GM12878 (cell line): ENCODE results near the gene ARAP2. TPM values are rescaled to one million over a fixed set of nuclear protein-coding genes. Genes with fewer than 3 reads are reported as not detected.

Experiments
- ATAC-seq: fragments of 200-7000 bp; cut with Tn5 transposase; 3 replicates; pipeline ENCODE4 v1.9.1; 2020; ENCODE audit warnings: mild to moderate bottlenecking, moderate library complexity
- BruUV-seq: library from RNA; stranded (reverse); fragments of 400-500 nt; replicated peaks from 2 replicates; lab custom pipeline; 2021; lab: Mats Ljungman, UMichigan
- CTCF ChIA-PET: fragments of 300-600 bp; sonication (Branson Sonifier 250); formaldehyde crosslinking; extraction: SDS; loops from one replicate; lab custom pipeline; 2021; ENCODE audit warnings: inconsistent platforms; lab: Yijun Ruan, JAX
- POLR2A ChIA-PET: fragments of 350-600 bp; formaldehyde crosslinking; extraction: SDS; loops from one replicate; lab custom pipeline; 2021; ENCODE audit warnings: inconsistent platforms; lab: Charles Lee
- RAD21 ChIA-PET: fragments of 300-600 bp; sonication (Branson Sonifier 250); formaldehyde crosslinking; loops from one replicate; lab custom pipeline; 2023; ENCODE audit warnings: antibody characterized with exemption; ENCODE audit not compliant: unreplicated experiment; lab: Charles Lee
- SMC1A ChIA-PET: fragments of 300-600 bp; sonication (Branson Sonifier 250); formaldehyde crosslinking; loops from one replicate; lab custom pipeline; 2023; ENCODE audit not compliant: unreplicated experiment, uncharacterized antibody; lab: Charles Lee
- DNase-seq: peaks from one replicate; pipeline ENCODE4 v3.0.0-alpha.2; 2011; ENCODE audit warnings: low read depth, low spot score
- FAIRE-seq: peaks from 3 replicates; lab custom pipeline; 2011; peaks lifted over from hg19 to GRCh38; lab: Jason Lieb, UNC
- H2AFZ ChIP-seq: 2 replicates; pipeline ENCODE4 v1.6.0; 2011; ENCODE audit warnings: low read depth, low read length, control low read depth; ENCODE audit not compliant: control insufficient read depth
- H3K27ac ChIP-seq: 2 replicates; pipeline ENCODE4 v1.5.1; 2011; ENCODE audit warnings: control low read depth; ENCODE audit not compliant: control insufficient read depth, insufficient read depth
- H3K27me3 ChIP-seq, 2 experiments: replicated peaks in 1 of 2; 2 replicates each; pipeline versions ENCODE4 v1.6.0 to v1.6.1; 2011; ENCODE audit warnings: low read length in 1 of 2; ENCODE audit not compliant: control insufficient read depth in 2 of 2, insufficient read depth in 2 of 2
- H3K36me3 ChIP-seq, 2 experiments: 2 replicates each; pipeline ENCODE4 v1.5.1; 2011; ENCODE audit warnings: low read length in 1 of 2; ENCODE audit not compliant: control insufficient read depth in 2 of 2, insufficient read depth in 2 of 2
- H3K4me1 ChIP-seq: 2 replicates; pipeline ENCODE4 v1.6.1; 2011; ENCODE audit warnings: mild to moderate bottlenecking, low read length, moderate library complexity, mixed read lengths; ENCODE audit not compliant: control insufficient read depth, insufficient read depth
- H3K4me2 ChIP-seq: 2 replicates; pipeline ENCODE4 v1.6.0; 2011; ENCODE audit warnings: control low read depth; ENCODE audit not compliant: control insufficient read depth, insufficient read depth
- H3K4me3 ChIP-seq: fragments of 200-600 bp; sonication (generic); 2 replicates; pipeline ENCODE4 v1.5.1; 2016
- H3K79me2 ChIP-seq: 2 replicates; pipeline ENCODE4 v1.6.0; 2011; ENCODE audit warnings: low read length; ENCODE audit not compliant: control insufficient read depth, insufficient read depth
- H3K9ac ChIP-seq: 2 replicates; pipeline ENCODE4 v1.8.0; 2011; ENCODE audit warnings: low read length, control low read depth, mixed read lengths; ENCODE audit not compliant: control insufficient read depth, insufficient read depth
- H3K9me3 ChIP-seq: replicated peaks from 3 replicates; pipeline ENCODE4 v1.5.1; 2011; ENCODE audit warnings: mild to moderate bottlenecking, low read length; ENCODE audit not compliant: control insufficient read depth, insufficient read depth
- H4K20me1 ChIP-seq: 2 replicates; pipeline ENCODE4 v1.6.0; 2011; ENCODE audit not compliant: control insufficient read depth, insufficient read depth
- ASH2L ChIP-seq: fragments of 300-600, 200-600 bp; sonication (generic); IDR thresholded peaks from 2 replicates; pipeline ENCODE4 v1.6.1; 2017; ENCODE audit warnings: low read depth, mild to moderate bottlenecking, borderline replicate concordance
- ATF3 ChIP-seq: IDR thresholded peaks from 2 replicates; pipeline ENCODE4 v1.6.1; 2011; ENCODE audit warnings: low read depth, mild to moderate bottlenecking, low read length, moderate library complexity, borderline replicate concordance; ENCODE audit errors: extremely low read depth
- CBFB ChIP-seq: IDR thresholded peaks from 2 replicates; pipeline ENCODE4 v1.6.1; 2016; ENCODE audit warnings: antibody characterized with exemption, low read depth
- CEBPZ ChIP-seq: fragments of 150-350 bp; IDR thresholded peaks from 2 replicates; pipeline ENCODE4 v1.6.1; 2016; ENCODE audit warnings: low read depth, low read length
- FOS ChIP-seq: IDR thresholded peaks from 3 replicates; pipeline ENCODE4 v1.6.1; 2011; ENCODE audit warnings: borderline replicate concordance; ENCODE audit not compliant: insufficient read length; ENCODE audit errors: extremely low read depth
- GATAD2B ChIP-seq: fragments of 450-650 bp; conservative IDR thresholded peaks from 2 replicates; pipeline ENCODE4 v1.6.1; 2017; ENCODE audit warnings: low read depth, mild to moderate bottlenecking, moderate library complexity
- IKZF2 ChIP-seq, 2 experiments: fragments of 450-650 bp; IDR thresholded peaks; 2 replicates each; pipeline ENCODE4 v1.6.1; 2017; ENCODE audit warnings: mild to moderate bottlenecking in 2 of 2, moderate library complexity in 2 of 2
- KAT2A ChIP-seq: conservative IDR thresholded peaks from 2 replicates; pipeline ENCODE4 v1.6.1; 2011; ENCODE audit warnings: low read depth, low read length; ENCODE audit not compliant: control insufficient read depth
- MEF2B ChIP-seq: fragments of 450-650 bp; IDR thresholded peaks from 2 replicates; pipeline ENCODE4 v1.6.1; 2018; ENCODE audit warnings: mild to moderate bottlenecking, moderate library complexity; ENCODE audit not compliant: partially characterized antibody, poor library complexity, severe bottlenecking
- MTA2 ChIP-seq: fragments of 450-650 bp; IDR thresholded peaks from 2 replicates; pipeline ENCODE4 v1.6.1; 2016; ENCODE audit warnings: low read depth, mild to moderate bottlenecking, moderate library complexity
- SPI1 ChIP-seq: IDR thresholded peaks from 2 replicates; pipeline ENCODE4 v1.6.1; 2011; ENCODE audit warnings: low read depth, mild to moderate bottlenecking, low read length, moderate library complexity, borderline replicate concordance; ENCODE audit not compliant: insufficient read depth
- SRF ChIP-seq, 2 experiments: IDR thresholded peaks; 2 replicates each; pipeline ENCODE4 v1.6.1; 2011; ENCODE audit warnings: low read depth in 2 of 2, low read length in 2 of 2, mild to moderate bottlenecking in 1 of 2, moderate library complexity in 1 of 2
- STAT1 ChIP-seq: fragments of 450-650 bp; conservative IDR thresholded peaks from 2 replicates; pipeline ENCODE4 v1.6.1; 2014; ENCODE audit warnings: antibody characterized with exemption, mild to moderate bottlenecking
- TAF1 ChIP-seq: IDR thresholded peaks from 2 replicates; pipeline ENCODE4 v1.6.1; 2011; ENCODE audit warnings: mild to moderate bottlenecking, low read depth, low read length, borderline replicate concordance
- TCF7 ChIP-seq: IDR thresholded peaks from 2 replicates; pipeline ENCODE4 v1.6.1; 2014; ENCODE audit warnings: antibody characterized with exemption, borderline replicate concordance
- USF2 ChIP-seq: IDR thresholded peaks from 2 replicates; pipeline ENCODE4 v1.6.1; 2011; ENCODE audit warnings: low read depth, low read length, improper control_type of control experiment, borderline replicate concordance
- ZNF24 ChIP-seq: fragments of 450-650 bp; IDR thresholded peaks from 2 replicates; pipeline ENCODE4 v1.6.1; 2017; ENCODE audit warnings: antibody characterized with exemption, mild to moderate bottlenecking
- WGBS: methylation state at CpG from one replicate; pipeline ENCODE4 v1.1.6; 2016; ENCODE audit warnings: low lambda C conversion rate; ENCODE audit not compliant: insufficient replicate concordance, insufficient coverage; ENCODE audit errors: missing lambda C conversion rate; 5-methylcytosine and 5-hydroxymethylcytosine counted together
- in situ Hi-C: fragments of 300-500 bp; cut with MboI; formaldehyde crosslinking; loops from 9 replicates; pipeline ENCODE4 v1.14.3; 2018; ENCODE audit warnings: mixed read lengths
- intact Hi-C: fragments of 100-400 bp; cut with micrococcal nuclease; formaldehyde crosslinking; loops from one replicate; pipeline ENCODE4 v1.14.2; 2022; ENCODE audit not compliant: unreplicated experiment
- polyA plus RNA-seq, 11 experiments: library from polyadenylated mRNA; depleted of rRNA in 4 of 11; unstranded in 6 of 11; stranded (reverse) in 5 of 11; fragments of >200 nt; fragmentation: Nextera tagmentation in 4 of 11; fragmentation: Illumina TruSeq in 1 of 11; extraction: Ambion mirVana in 4 of 11; extraction: Trizol in 1 of 11; gene quantifications; 1 replicate in 1 of 11; 2 replicates in 10 of 11; pipeline versions ENCODE4 v1.2.1 to v1.2.3, GENCODE V29; 2011 to 2016; ENCODE audit warnings: inconsistent platforms in 2 of 11, missing spikeins in 2 of 11, low read depth in 1 of 11
- total RNA-seq, 4 experiments: library from RNA; depleted of rRNA in 3 of 4; stranded (reverse); fragments of >200 nt in 3 of 4; fragmentation: Illumina TruSeq in 1 of 4; extraction: Trizol in 1 of 4; gene quantifications; 2 replicates each; pipeline versions ENCODE4 v1.2.1 to v1.2.3, GENCODE V29; 2013 to 2021

The ARAP2 gene
- total and polyA plus RNA-seq, 10 of the 15 experiments (the other 5 are each of a cell fraction or from before 2014, with no cell fraction given): 5.4 to 36.1 (median 12.2) TPM

- Histone ChIP-seq H3K4me1 (no peaks in the 10 kb centered on the region), H3K27ac (no peak overlapping the region), H3K36me3 (peaks cover 0 to 2% of the 10 kb centered on the region in 2 experiments; a peak in 2 of 4 replicates), H3K4me3 (no peak overlapping the region), H3K27me3 (no peaks in the 10 kb centered on the region), H4K20me1 (no peaks in the 10 kb centered on the region; the same call in 1 of the 2 replicates), H3K9me3 (no peaks in the 10 kb centered on the region), H2AFZ (no peak overlapping the region), H3K4me2 (no peak overlapping the region), H3K79me2 (no peaks in the 10 kb centered on the region), H3K9ac (no peak overlapping the region)
- BruUV-seq: no TSS peak
- no peak for DNase-seq
- intact Hi-C loops (no loop called here), in situ Hi-C loops (no loop called here)
- FAIRE-seq: no peak
- ChIA-PET SMC1A (interaction anchor here (1.1 to 2.1 kb wide), 3 partner anchors 9 to 40 kb away, joined by 3 to 6 read pairs (median 4); no protein-coding TSS in a partner anchor), CTCF (interaction anchor here (1.2 kb wide), 1 partner anchor 282 kb away, joined by 3 read pairs; no protein-coding TSS in a partner anchor), POLR2A (no interaction called here), RAD21 (interaction anchor here (1.0 kb wide), 2 partner anchors 9 to 42 kb away, joined by 3 read pairs; no protein-coding TSS in a partner anchor)
- peak; percentile 52 for ATAC-seq
- TF ChIP-seq KAT2A: no peak
- TF ChIP-seq ZNF24: no peak
- no peak for TF ChIP-seq STAT1
- no peak for TF ChIP-seq ASH2L
- peak; percentile 53; the same call in 1 of the 2 replicates for TF ChIP-seq SPI1
- no peak for TF ChIP-seq CEBPZ
- no peak for TF ChIP-seq GATAD2B
- no peak for TF ChIP-seq CBFB
- TF ChIP-seq FOS: no peak
- peak in 1 of 2 experiments; percentile 16; a peak in 2 of 4 replicates for TF ChIP-seq IKZF2 (IDR thresholded peaks at IDR 0.05)
- no peak for TF ChIP-seq TCF7
- TF ChIP-seq MEF2B: no peak
- no peak for TF ChIP-seq SRF (IDR thresholded peaks at IDR 0.05; ENCODE audit: low read depth in 2 of 2, low read length in 2 of 2)
- TF ChIP-seq TAF1: no peak
- TF ChIP-seq USF2: no peak
- peak; percentile 64 for TF ChIP-seq MTA2
- TF ChIP-seq ATF3: no peak
- WGBS: 48% methylated on average over 2 of the region's 2 CpGs
Measured at GRCh38 chr4:36067116-36067515, 177.2 kb downstream of the ARAP2 start.
